ENCODE measurements around the gene SF3B6. TPM values are rescaled to one million over a fixed set of nuclear protein-coding genes. Genes with fewer than 3 reads are reported as not detected.

The SF3B6 gene
- total and polyA plus RNA-seq, 9 donors, result 80.5 to 131 (median 90.6) TPM

GRCh38 chr2:24022324-24022974, 53.7 kb downstream of the SF3B6 start:
- Histone ChIP-seq H3K4me1 (ENCODE audit: control insufficient read depth, insufficient read depth, low read length) (no peaks in the 10 kb centered on the region), H3K27ac (ENCODE audit: low read length) (no peak overlapping the region), H3K9me3 (replicated peaks; ENCODE audit: control insufficient read depth, low read depth, low read length) (no peaks in the 10 kb centered on the region), H3K27me3 (ENCODE audit: control insufficient read depth, insufficient read depth, low read length) (no peaks in the 10 kb centered on the region), H3K4me3 (ENCODE audit: low read length) (no peak overlapping the region), H3K36me3 (ENCODE audit: control insufficient read depth, insufficient read depth, low read length) (peaks cover 34% of the 10 kb centered on the region)
- DNase-seq, result no peak
- 94% methylated on average over 14 of the region's 14 CpGs for WGBS (ENCODE audit: insufficient coverage)

DNA sequence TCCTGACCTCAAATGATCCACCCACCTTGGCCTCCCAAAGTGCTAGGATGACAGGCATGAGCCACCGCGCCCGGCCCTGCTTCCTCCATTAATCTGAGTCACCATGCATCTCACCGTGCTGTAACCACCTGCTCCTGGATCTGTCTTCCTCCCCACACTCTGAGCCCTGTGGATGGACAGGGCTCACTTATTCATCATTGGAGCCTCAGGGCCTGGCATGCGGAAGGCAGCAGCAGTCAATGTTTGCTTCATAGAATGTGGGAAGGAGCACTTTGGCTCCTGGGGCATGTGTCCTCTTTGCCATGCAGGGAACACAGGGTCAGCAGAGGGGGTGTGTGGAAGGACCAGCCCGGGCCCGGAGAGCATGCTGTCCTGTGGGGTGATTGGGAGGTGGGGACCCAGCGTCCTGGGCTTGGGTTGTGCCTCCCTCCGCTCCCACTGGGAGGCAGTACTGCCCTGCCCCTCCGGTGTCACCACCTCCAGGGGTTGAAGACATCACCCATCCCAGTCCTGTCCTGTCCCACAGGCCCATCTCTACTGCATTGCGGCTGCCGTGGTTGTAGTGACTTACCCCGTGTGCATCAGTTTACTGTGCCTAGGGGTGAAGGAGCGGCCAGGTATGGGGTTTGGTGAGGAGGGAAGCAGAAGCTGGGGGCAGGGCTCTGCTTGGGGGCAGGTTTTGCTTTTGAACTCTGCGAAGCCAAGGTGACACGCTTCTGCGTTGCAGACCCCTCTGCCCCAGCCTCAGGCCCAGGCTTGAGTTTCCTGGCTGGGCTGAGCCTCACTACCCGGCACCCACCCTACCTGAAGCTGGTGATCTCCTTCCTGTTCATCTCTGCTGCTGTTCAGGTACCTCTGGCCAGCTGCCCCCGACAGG, 54.8 kb downstream of the SF3B6 start:
- WGBS (ENCODE audit: insufficient coverage), result 78% methylated on average over 15 of the region's 19 CpGs
- peaks cover 30% of the 10 kb centered on the region for H3K36me3 ChIP-seq (ENCODE audit: control insufficient read depth, insufficient read depth, low read length)
- H3K27ac ChIP-seq (ENCODE audit: low read length), result no peak overlapping the region
- no peak for DNase-seq
- no peaks in the 10 kb centered on the region for H3K27me3 ChIP-seq (ENCODE audit: control insufficient read depth, insufficient read depth, low read length)
- no peaks in the 10 kb centered on the region for H3K9me3 ChIP-seq (replicated peaks; ENCODE audit: control insufficient read depth, low read depth, low read length)
- H3K4me1 ChIP-seq (ENCODE audit: control insufficient read depth, insufficient read depth, low read length), result no peaks in the 10 kb centered on the region
- H3K4me3 ChIP-seq (ENCODE audit: low read length), result no peak overlapping the region

DNA sequence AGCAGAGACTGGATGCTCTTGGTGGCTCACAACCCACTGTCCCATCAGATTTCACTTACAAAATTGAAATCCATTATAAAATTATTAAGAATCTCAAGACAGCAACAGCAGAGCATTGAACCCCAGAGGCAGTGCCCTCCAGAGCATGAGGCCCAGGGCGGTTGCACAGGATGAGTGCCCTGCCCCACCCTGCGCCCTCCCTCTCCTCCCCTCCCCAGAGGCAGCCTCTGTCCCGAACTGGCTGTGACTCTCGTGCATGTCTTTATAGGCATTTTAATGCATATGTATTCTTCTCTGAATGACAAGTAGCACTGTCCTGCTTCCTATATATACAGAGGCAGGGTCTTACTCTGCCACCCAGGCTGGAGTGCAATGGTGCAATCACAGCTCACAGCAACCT, 55.9 kb downstream of the SF3B6 start:
- no peak overlapping the region for H3K27ac ChIP-seq (ENCODE audit: low read length)
- no peak for DNase-seq
- H3K4me3 ChIP-seq (ENCODE audit: low read length), result no peak overlapping the region
- WGBS (ENCODE audit: insufficient coverage), result 83% methylated on average over 1 of the region's 4 CpGs
- peaks cover 22% of the 10 kb centered on the region for H3K36me3 ChIP-seq (ENCODE audit: control insufficient read depth, insufficient read depth, low read length)
- no peaks in the 10 kb centered on the region for H3K4me1 ChIP-seq (ENCODE audit: control insufficient read depth, insufficient read depth, low read length)
- no peaks in the 10 kb centered on the region for H3K9me3 ChIP-seq (replicated peaks; ENCODE audit: control insufficient read depth, low read depth, low read length)
- H3K27me3 ChIP-seq (ENCODE audit: control insufficient read depth, insufficient read depth, low read length), result no peaks in the 10 kb centered on the region

DNA sequence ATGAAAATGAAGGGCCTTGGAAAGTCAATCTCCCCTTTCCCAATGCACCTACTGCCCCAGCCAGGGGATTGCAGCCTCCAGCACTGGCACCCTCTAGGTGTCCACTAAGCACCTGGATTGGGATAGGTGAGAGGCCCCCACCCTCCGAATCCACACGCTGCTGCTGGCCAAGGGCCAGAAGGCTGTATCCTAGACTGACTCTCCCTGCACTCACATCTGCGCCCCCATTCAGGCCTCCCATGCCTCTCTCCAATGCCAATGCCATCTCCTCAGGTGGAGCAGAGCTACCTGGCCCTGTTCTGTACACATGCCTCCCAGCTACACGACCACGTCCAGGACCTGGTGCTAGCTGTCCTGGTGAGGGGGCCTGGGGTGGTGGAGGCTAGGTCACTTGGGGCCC, 56.4 kb downstream of the SF3B6 start:
- Histone ChIP-seq H3K4me3 (ENCODE audit: low read length) (no peak overlapping the region), H3K4me1 (ENCODE audit: control insufficient read depth, insufficient read depth, low read length) (no peaks in the 10 kb centered on the region), H3K9me3 (replicated peaks; ENCODE audit: control insufficient read depth, low read depth, low read length) (no peaks in the 10 kb centered on the region), H3K27me3 (ENCODE audit: control insufficient read depth, insufficient read depth, low read length) (no peaks in the 10 kb centered on the region), H3K36me3 (ENCODE audit: control insufficient read depth, insufficient read depth, low read length) (peaks cover 17% of the 10 kb centered on the region), H3K27ac (ENCODE audit: low read length) (no peak overlapping the region)
- no peak for DNase-seq
- WGBS (ENCODE audit: insufficient coverage), result 92% methylated on average over 3 of the region's 5 CpGs

GRCh38 chr2:24018241-24018640, 57.9 kb downstream of the SF3B6 start:
- Histone ChIP-seq H3K36me3 (ENCODE audit: control insufficient read depth, insufficient read depth, low read length) (peaks cover 11% of the 10 kb centered on the region), H3K9me3 (replicated peaks; ENCODE audit: control insufficient read depth, low read depth, low read length) (no peaks in the 10 kb centered on the region), H3K27me3 (ENCODE audit: control insufficient read depth, insufficient read depth, low read length) (no peaks in the 10 kb centered on the region), H3K27ac (ENCODE audit: low read length) (no peak overlapping the region), H3K4me3 (ENCODE audit: low read length) (no peak overlapping the region), H3K4me1 (ENCODE audit: control insufficient read depth, insufficient read depth, low read length) (no peaks in the 10 kb centered on the region)
- DNase-seq, result no peak
- WGBS (ENCODE audit: insufficient coverage), result 64% methylated on average over 4 of the region's 9 CpGs

DNA sequence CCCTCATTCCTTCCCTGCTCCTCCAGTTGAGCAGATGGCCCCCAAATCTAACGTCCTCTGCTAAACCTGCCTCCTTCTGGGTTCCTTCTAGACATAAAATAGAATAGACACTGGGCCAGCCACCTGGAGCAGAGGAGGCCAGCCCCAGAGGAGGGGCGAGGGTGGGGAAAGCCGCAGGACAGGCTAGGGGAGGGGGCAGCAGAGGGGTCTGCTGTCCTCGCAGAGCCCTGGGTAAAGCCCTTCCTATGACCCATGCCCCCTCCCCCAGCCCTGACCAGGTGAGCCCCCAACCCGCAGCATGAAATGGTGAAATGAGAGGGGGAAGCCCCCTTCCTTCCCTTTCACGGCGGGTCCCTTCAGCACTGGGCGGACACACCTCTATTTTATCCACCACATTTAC, 58.4 kb downstream of the SF3B6 start:
- Histone ChIP-seq H3K4me1 (ENCODE audit: control insufficient read depth, insufficient read depth, low read length) (no peaks in the 10 kb centered on the region), H3K4me3 (ENCODE audit: low read length) (no peak overlapping the region), H3K36me3 (ENCODE audit: control insufficient read depth, insufficient read depth, low read length) (peaks cover 7% of the 10 kb centered on the region), H3K27ac (ENCODE audit: low read length) (no peak overlapping the region), H3K27me3 (ENCODE audit: control insufficient read depth, insufficient read depth, low read length) (peaks cover under 1% of the 10 kb centered on the region), H3K9me3 (replicated peaks; ENCODE audit: control insufficient read depth, low read depth, low read length) (no peaks in the 10 kb centered on the region)
- WGBS (ENCODE audit: insufficient coverage), result 80% methylated on average over 1 of the region's 8 CpGs
- DNase-seq, result no peak

Other genes with a start within 250 kb of the SF3B6 start
- 17.6 TPM for gene ATAD2B, start 149.2 kb downstream of the SF3B6 start, total RNA-seq
- gene ATAD2B, start 149.2 kb downstream of the SF3B6 start, polyA plus RNA-seq (ENCODE audit: insufficient read depth in 1 of 8, insufficient read length in 8 of 8, low replicate concordance in 1 of 8), result 10 to 100 TPM; 10.2 to 14.5 (median 11.5) TPM
- 22.7 TPM for gene UBXN2A, start 135.9 kb downstream of the SF3B6 start, total RNA-seq
- gene UBXN2A, start 135.9 kb downstream of the SF3B6 start, polyA plus RNA-seq (ENCODE audit: insufficient read depth in 1 of 8, insufficient read length in 8 of 8, low replicate concordance in 1 of 8), result 10 to 100 TPM; 13.8 to 23.9 (median 18.7) TPM
- gene MFSD2B, start 66.2 kb downstream of the SF3B6 start, total RNA-seq, result 0.18 TPM
- gene MFSD2B, start 66.2 kb downstream of the SF3B6 start, polyA plus RNA-seq (ENCODE audit: insufficient read depth in 1 of 8, insufficient read length in 8 of 8, low replicate concordance in 1 of 8), result 1 to 10 TPM; 1.4 to 3.5 (median 2.3) TPM
- 11.3 TPM for gene WDCP, start 28.9 kb downstream of the SF3B6 start, total RNA-seq
- gene WDCP, start 28.9 kb downstream of the SF3B6 start, polyA plus RNA-seq (ENCODE audit: insufficient read depth in 1 of 8, insufficient read length in 8 of 8, low replicate concordance in 1 of 8), result 10 to 100 TPM in 3 of 8 donors, 1 to 10 TPM in 5; 7.9 to 10.8 (median 9.7) TPM
- gene FKBP1B, start 26.6 kb downstream of the SF3B6 start, total RNA-seq, result 2.8 TPM
- 1 to 10 TPM; 2.1 to 4.5 (median 3.2) TPM for gene FKBP1B, start 26.6 kb downstream of the SF3B6 start, polyA plus RNA-seq (ENCODE audit: insufficient read depth in 1 of 8, insufficient read length in 8 of 8, low replicate concordance in 1 of 8)
- gene TP53I3, start 8.5 kb upstream of the SF3B6 start, total RNA-seq, result 35.5 TPM
- 10 to 100 TPM; 30.9 to 48.3 (median 34.5) TPM for gene TP53I3, start 8.5 kb upstream of the SF3B6 start, polyA plus RNA-seq (ENCODE audit: insufficient read depth in 1 of 8, insufficient read length in 8 of 8, low replicate concordance in 1 of 8)
- gene PFN4, start 47.0 kb upstream of the SF3B6 start, total RNA-seq, result 1.8 TPM
- gene PFN4, start 47.0 kb upstream of the SF3B6 start, polyA plus RNA-seq (ENCODE audit: insufficient read depth in 1 of 8, insufficient read length in 8 of 8, low replicate concordance in 1 of 8), result 1 to 10 TPM; 1.3 to 2.2 (median 1.7) TPM
- gene FAM228B, start 47.1 kb upstream of the SF3B6 start, total RNA-seq, result 31.5 TPM
- gene FAM228B, start 47.1 kb upstream of the SF3B6 start, polyA plus RNA-seq (ENCODE audit: insufficient read depth in 1 of 8, insufficient read length in 8 of 8, low replicate concordance in 1 of 8), result 10 to 100 TPM; 11.2 to 17.3 (median 14.7) TPM
- gene FAM228A, start 98.7 kb upstream of the SF3B6 start, total RNA-seq, result 0.22 TPM
- 1 to 10 TPM in 1 of 8 donors, under 1 TPM in 6, not detected in 1; 0.13 to 1.0 (median 0.47) TPM for gene FAM228A, start 98.7 kb upstream of the SF3B6 start, polyA plus RNA-seq (ENCODE audit: insufficient read depth in 1 of 8, insufficient read length in 8 of 8, low replicate concordance in 1 of 8)